HG03139 (cell line): Measurements from ENCODE around the gene PCK2.
"Not testable (repeated sequence)": the region's sequence is repeated elsewhere in the genome, so short reads cannot be mapped to it uniquely, and the experiment has no call there.

ENCODE experiments used
- ATAC-seq: cut with Tn5 transposase; IDR thresholded peaks from one replicate; pipeline ENCODE4 v1.9.1; 2021; ENCODE audit not compliant: unreplicated experiment

PCK2 gene

DNA sequence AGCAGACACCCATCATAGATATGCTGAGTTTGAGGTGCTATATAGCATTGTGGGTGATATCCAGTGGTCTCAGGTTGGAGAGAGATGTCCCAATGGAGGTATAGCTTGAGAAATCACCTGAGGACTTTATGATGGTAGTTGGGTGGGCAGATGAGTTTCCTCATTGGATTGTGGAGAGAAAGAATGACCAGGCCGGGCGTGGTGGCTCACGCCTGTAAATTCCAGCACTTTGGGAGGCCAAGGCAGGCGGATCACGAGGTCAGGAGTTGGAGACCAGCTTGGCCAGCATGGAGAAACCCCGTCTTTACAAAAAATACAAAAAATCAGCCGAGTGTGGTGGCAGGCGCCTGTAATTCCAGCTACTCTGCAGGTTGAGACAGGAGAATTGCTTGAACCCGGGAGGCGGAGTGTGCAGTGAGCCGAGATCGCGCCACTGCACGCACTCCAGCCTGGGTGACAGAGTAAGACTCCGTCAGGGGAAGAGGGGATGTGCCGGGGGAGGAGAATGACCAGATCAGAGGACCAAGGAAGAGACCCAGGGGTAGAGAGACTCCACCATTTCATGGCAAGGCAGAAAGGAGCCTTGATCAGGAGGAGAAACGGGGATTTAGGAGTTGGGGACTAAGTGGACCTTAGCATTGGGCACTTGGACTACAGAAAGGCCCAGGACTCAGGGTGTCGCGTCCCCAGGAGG, 757 bp upstream of the PCK2 start:
- ATAC-seq, result no peak

- no peak for ATAC-seq
Measured at GRCh38 chr14:24094841-24095270, 745 bp downstream of the PCK2 start.

DNA sequence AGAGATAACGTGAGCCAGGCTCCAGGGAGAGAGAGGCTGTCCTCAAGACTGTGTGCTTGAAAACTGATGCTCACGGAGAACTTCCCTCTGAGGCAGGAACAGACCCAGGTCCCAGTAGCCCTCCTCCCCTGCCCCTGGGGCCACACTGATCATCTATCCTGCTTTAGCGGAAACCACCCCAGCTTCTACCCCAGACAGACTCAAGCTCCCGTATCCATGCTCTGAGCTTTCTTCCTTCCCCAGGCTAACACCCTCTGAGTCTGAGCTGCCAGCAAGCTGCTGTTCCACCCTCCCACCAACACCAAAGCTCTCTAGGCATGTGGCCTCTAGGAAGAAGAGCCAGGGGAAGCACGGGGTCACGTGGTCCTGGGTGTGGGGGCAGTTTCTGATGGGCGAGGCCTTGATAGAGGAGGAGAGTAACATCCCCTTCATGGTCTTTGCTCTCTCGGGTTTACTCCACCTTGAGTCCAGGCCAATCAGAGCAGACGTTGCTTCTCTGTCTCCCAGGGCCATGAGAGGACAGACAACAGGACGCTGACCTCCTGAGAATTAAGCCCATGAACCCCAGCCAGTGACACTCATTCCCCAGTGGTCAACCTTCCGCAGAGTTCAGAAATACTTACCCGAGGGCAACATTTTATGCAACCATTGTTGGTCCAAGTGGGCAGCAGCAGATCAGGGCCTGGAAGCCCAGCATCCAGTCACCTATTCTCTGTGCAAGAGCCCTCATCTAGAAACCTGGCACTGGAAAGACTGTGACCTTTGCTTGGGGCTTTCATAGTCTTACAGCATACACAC, 1.4 kb downstream of the PCK2 start:
- peak; percentile 63 for ATAC-seq

GRCh38 chr14:24096545-24097181, 2.6 kb downstream of the PCK2 start:
- ATAC-seq, result no peak

DNA sequence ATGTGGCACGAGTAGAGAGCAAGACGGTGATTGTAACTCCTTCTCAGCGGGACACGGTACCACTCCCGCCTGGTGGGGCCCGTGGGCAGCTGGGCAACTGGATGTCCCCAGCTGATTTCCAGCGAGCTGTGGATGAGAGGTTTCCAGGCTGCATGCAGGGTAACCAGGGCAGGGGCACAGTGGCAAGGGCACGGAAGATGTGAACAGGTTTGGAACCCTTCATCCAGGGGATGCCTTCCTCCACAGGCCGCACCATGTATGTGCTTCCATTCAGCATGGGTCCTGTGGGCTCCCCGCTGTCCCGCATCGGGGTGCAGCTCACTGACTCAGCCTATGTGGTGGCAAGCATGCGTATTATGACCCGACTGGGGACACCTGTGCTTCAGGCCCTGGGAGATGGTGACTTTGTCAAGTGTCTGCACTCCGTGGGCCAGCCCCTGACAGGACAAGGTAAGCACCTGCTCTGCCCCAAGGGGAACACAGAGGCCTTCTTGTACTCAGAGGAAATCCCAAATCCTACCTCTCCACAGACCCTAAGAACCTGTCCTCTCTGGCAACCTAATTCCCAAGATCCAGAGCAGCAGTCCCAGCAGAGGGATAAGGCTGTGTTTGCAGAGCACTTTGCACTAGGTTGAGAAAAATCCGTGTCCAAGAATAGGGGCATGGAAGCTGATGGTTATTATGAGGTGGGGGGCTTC, 4.3 kb downstream of the PCK2 start:
- no peak for ATAC-seq

- ATAC-seq, result no peak
Measured at GRCh38 chr14:24098927-24099813, 5.1 kb downstream of the PCK2 start.

- ATAC-seq, result no peak
Measured at GRCh38 chr14:24100197-24100981, 6.3 kb downstream of the PCK2 start.

GRCh38 chr14:24100982-24101494, 6.9 kb downstream of the PCK2 start:
- no peak for ATAC-seq

DNA sequence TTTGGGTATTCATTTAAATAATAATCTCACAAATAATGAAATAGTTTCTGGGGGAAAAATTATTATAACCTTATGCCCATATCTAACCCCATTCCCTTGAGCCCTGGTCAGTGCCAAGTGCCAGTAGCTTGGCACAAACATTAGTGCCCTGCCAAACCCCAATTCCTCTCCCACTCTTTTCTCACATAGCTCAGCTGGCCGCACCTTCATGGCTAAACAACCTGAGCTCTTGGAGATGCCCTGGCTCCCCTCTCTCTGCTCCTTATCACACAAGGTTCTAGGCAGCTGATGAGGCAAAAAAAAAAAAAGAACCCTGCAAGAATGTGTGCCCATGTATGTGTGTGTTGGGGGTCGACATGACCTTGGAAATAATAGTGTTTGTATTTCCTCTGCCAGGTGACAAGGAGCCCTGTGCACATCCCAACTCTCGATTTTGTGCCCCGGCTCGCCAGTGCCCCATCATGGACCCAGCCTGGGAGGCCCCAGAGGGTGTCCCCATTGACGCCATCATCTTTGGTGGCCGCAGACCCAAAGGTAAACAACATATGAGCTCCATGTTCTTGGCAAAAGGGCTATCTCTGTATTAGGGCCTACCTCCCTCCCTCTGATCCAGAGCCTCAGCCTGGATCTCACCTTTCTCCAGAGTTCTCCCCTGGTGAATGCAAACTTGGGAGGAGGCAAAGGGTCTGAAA, 8.4 kb downstream of the PCK2 start:
- no peak for ATAC-seq

- ATAC-seq, result no peak
Measured at GRCh38 chr14:24103451-24103850, 9.3 kb downstream of the PCK2 start.

- ATAC-seq, result not testable (repeated sequence)
Measured at GRCh38 chr14:24105609-24106239, 11.6 kb downstream of the PCK2 start.

- ATAC-seq, result no peak
Measured at GRCh38 chr14:24106672-24107271, 12.7 kb downstream of the PCK2 start.

DNA sequence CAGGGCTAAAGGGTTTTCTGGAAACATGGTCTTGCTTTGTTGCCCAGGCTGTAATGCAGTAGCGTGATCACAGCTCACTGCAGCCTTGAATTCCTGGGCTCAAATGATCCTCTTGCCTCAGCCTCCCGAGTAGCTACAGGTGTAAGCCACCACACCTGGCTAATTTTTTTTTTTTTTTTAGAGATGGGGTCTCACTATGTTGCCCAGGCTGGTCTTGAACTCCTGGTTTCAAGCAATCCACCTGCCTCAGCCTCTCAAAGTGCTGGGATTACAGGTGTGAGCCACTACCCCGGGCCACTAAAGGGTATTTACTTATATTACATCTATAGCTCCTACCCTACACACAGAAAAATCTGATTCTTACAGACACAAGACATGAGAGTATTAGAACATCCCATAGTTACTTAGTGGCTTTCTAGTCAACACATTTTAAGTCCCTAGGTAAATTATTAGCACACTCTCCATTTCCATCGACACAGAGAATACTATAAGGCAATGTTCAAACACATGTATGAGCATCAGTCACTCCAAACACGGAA, 14.3 kb downstream of the PCK2 start:
- ATAC-seq, result peak; percentile 12

DNA sequence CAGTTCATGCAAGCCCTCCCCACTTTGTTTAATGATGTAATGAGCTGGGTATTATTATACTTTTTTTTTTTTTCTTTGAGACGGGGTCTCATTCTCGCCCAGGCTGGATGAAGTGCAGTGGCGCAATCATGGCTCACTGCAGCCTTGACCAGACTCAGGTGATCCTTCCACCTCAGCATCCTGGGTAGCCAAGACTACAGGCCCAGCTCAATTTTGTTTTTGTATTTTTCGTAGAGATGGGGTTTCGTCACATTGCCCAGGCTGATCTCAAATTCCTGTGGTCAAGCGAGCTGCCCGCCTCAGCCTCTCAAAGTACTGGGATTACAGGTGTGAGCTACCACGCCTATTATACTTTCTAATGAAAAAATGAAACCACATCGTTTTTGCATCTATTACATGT, 15.9 kb downstream of the PCK2 start:
- ATAC-seq, result no peak

GRCh38 chr14:24110523-24110922, 16.4 kb downstream of the PCK2 start:
- ATAC-seq, result no peak

DNA sequence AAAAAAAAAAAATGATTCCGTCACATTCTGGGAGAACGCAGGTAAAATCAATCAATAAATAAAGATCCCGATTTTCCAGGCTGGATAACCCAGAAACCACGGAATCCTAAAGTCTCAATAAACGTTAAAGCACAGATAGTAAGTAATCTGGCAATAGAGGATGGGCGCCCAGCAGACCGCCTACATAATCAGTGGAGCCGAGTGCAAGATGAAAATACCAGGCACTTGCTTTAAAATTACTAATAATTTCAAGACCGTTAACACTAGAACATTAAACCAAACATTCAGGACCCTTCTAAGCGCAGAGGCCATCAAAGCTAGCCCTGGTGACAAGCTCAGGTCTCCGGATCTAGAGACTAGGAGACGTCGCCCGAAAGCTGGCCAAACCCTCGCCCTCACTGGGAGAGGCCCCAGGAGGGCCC, 19.3 kb downstream of the PCK2 start:
- no peak for ATAC-seq

DNA sequence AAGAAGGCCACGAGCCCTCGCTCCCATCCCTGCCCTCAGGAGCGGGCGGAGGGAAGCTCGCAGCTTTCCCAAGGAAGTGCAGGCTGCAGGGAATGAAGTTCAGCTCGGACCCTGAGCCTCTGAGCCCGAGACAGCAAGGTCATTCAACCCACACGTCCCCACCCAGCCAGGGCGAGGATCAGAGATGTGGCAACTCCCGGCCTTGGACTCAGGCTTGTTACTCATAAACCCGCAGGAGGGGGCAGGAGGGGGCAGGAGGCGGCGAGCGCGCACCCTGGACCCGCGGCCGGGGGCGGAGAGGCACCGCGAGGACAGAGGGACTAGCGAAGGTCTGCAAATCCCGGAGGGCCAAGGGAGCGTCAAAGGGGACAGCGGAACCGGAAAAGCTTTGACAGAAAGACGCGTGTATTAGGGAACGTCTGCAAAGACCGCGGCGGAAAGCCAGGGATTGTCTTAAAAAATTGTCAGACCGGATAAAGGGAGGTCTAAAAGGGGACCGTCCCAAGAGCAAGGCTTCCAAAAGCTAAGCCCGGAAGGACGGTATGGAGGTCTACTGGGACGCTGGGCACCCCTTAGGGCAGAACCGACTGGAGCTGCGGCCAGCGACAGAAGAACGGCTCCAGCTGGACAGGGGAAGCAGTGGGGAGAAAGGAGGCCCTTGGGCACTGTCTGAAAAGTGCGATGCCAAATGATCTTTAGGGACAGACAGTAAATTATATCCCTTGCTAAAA, 19.9 kb downstream of the PCK2 start:
- ATAC-seq, result peak; percentile 34
